PC-9 (cell line): ENCODE measurements around the gene BPIFB2. TPM values are rescaled to one million over a fixed set of nuclear protein-coding genes. Genes with fewer than 3 reads are reported as not detected.

Experiments
- BruUV-seq: library from RNA; stranded (reverse); fragments of 400-500 nt; replicated peaks from 2 replicates; lab custom pipeline; 2021; lab: Mats Ljungman, UMichigan
- CTCF ChIA-PET: fragments of 300-600 bp; sonication (Branson Sonifier 250); formaldehyde crosslinking; loops from one replicate; lab custom pipeline; 2022; ENCODE audit warnings: antibody characterized with exemption; lab: Charles Lee
- POLR2A ChIA-PET: fragments of 300-600 bp; sonication (Branson Sonifier 250); formaldehyde crosslinking; loops from one replicate; lab custom pipeline; 2022; ENCODE audit warnings: antibody characterized with exemption; ENCODE audit not compliant: unreplicated experiment; lab: Charles Lee
- DNase-seq, 2 experiments: peaks; one replicate each; pipeline versions ENCODE4 v3.0.0 to v3.0.0-alpha.2; 2015 to 2022; ENCODE audit warnings: mixed read lengths in 1 of 2
- H2AFZ ChIP-seq: fragments of 200-600 bp; sonication (generic); 2 replicates; pipeline ENCODE4 v1.8.1; 2017; ENCODE audit warnings: antibody characterized with exemption
- H3F3A ChIP-seq: fragments of 200-600 bp; sonication (generic); 2 replicates; pipeline ENCODE4 v1.8.1; 2017; ENCODE audit warnings: antibody characterized with exemption, mild to moderate bottlenecking, low read depth; ENCODE audit not compliant: insufficient read depth
- H3K27ac ChIP-seq: fragments of 200-600 bp; sonication (generic); 2 replicates; pipeline ENCODE4 v1.6.1; 2016; ENCODE audit warnings: mixed run types
- H3K27me3 ChIP-seq: fragments of 200-600 bp; sonication (generic); 2 replicates; pipeline ENCODE4 v1.6.1; 2016; ENCODE audit warnings: low read depth, mixed run types; ENCODE audit not compliant: insufficient read depth
- H3K36me3 ChIP-seq: fragments of 200-600 bp; sonication (generic); 2 replicates; pipeline ENCODE4 v1.6.1; 2016; ENCODE audit warnings: low read depth, mixed run types
- H3K4me1 ChIP-seq: fragments of 200-600 bp; sonication (generic); replicated peaks from 2 replicates; pipeline ENCODE4 v1.6.1; 2016; ENCODE audit warnings: mixed run types; ENCODE audit not compliant: insufficient read depth
- H3K4me2 ChIP-seq: fragments of 200-600 bp; sonication (generic); 2 replicates; pipeline ENCODE4 v1.6.1; 2017; ENCODE audit warnings: mixed run types
- H3K4me3 ChIP-seq: fragments of 200-600 bp; sonication (generic); 2 replicates; pipeline ENCODE4 v1.6.1; 2016; ENCODE audit warnings: mixed run types
- H3K79me2 ChIP-seq: fragments of 200-600 bp; sonication (generic); 2 replicates; pipeline ENCODE4 v1.6.1; 2017; ENCODE audit warnings: low read depth, mixed run types
- H3K9me2 ChIP-seq: fragments of 200-600 bp; sonication (generic); 2 replicates; pipeline ENCODE4 v1.8.1; 2017; ENCODE audit warnings: mild to moderate bottlenecking; ENCODE audit not compliant: insufficient read depth
- H3K9me3 ChIP-seq: fragments of 200-600 bp; sonication (generic); 2 replicates; pipeline ENCODE4 v1.8.1; 2016; ENCODE audit warnings: low read depth; ENCODE audit not compliant: insufficient read depth
- H4K20me1 ChIP-seq: fragments of 200-600 bp; sonication (generic); 2 replicates; pipeline ENCODE4 v1.8.1; 2017; ENCODE audit not compliant: insufficient read depth
- EZH2 ChIP-seq: fragments of 200-600 bp; sonication (generic); IDR thresholded peaks from 2 replicates; pipeline ENCODE4 v1.8.0; 2017; ENCODE audit warnings: antibody characterized with exemption, low read depth
- intact Hi-C: fragments of 100-400 bp; cut with micrococcal nuclease; formaldehyde crosslinking; loops from one replicate; pipeline ENCODE4 v1.10.0; 2022; ENCODE audit not compliant: unreplicated experiment
- total RNA-seq: library from RNA; stranded (reverse); gene quantifications from 2 replicates; pipeline ENCODE4 v1.2.3, GENCODE V29; 2021
- TF ChIP-seq, protein P1 (sequence below): fragments of 200-600 bp; sonication (generic); conservative IDR thresholded peaks from 2 replicates; pipeline ENCODE4 v1.6.1; 2017; ENCODE audit warnings: mixed run types, antibody characterized with exemption, mild to moderate bottlenecking, moderate library complexity

BPIFB2 gene
- total RNA-seq, 1 experiment from 2014 or later, result not detected

DNA sequence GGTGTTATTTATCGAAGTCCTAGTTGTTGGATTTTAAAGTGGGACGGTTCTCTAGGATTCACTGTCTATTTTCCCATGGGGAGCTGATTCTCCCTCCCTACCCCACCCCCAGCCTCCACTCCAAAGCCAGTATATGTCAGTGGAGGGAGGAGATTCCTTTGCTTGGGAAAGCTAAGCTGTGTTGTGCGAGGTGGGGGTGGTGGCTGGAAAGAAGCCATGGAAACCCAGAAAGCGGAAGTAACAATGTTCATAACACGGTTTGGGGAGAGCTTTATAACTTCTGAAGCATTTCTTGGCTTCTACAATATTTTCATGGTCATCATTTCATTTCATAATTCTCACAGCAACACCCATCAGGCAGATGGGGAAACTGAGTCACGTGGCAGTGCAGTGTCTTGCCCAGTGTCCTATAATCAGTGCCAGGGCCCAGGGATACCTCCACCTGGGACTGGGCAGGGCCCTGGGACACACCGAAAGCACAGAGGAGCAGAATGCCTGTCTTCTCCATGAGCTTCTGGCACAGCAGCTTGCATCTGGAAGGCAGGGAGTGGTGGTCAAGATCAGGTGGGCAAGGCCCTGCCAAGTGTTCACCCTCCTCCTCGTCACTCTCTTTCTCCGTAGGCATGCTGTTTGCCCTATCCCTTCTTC lies 7.8 kb upstream of the BPIFB2 start:
- Histone ChIP-seq H3K79me2 (no peaks in the 10 kb centered on the region), H3K27me3 (peaks cover 87% of the 10 kb centered on the region), H3K27ac (no peak overlapping the region), H2AFZ (no peak overlapping the region), H3F3A (no peaks in the 10 kb centered on the region), H3K9me2 (no peaks in the 10 kb centered on the region), H3K4me1 (no peaks in the 10 kb centered on the region), H3K4me3 (no peak overlapping the region), H3K36me3 (no peaks in the 10 kb centered on the region), H3K4me2 (no peak overlapping the region), H3K9me3 (no peaks in the 10 kb centered on the region; the same call in 1 of the 2 replicates), H4K20me1 (no peaks in the 10 kb centered on the region)
- BruUV-seq, result no TSS peak
- no peak for DNase-seq
- ChIA-PET CTCF (interaction anchor here (0.7 kb wide), 1 partner anchor 37 kb away, joined by 3 read pairs; no protein-coding TSS in a partner anchor), POLR2A (no interaction called here)
- intact Hi-C loops, result no loop called here
- TF ChIP-seq, protein P1, sequence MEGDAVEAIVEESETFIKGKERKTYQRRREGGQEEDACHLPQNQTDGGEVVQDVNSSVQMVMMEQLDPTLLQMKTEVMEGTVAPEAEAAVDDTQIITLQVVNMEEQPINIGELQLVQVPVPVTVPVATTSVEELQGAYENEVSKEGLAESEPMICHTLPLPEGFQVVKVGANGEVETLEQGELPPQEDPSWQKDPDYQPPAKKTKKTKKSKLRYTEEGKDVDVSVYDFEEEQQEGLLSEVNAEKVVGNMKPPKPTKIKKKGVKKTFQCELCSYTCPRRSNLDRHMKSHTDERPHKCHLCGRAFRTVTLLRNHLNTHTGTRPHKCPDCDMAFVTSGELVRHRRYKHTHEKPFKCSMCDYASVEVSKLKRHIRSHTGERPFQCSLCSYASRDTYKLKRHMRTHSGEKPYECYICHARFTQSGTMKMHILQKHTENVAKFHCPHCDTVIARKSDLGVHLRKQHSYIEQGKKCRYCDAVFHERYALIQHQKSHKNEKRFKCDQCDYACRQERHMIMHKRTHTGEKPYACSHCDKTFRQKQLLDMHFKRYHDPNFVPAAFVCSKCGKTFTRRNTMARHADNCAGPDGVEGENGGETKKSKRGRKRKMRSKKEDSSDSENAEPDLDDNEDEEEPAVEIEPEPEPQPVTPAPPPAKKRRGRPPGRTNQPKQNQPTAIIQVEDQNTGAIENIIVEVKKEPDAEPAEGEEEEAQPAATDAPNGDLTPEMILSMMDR, result no peak
- no peak for TF ChIP-seq EZH2

DNA sequence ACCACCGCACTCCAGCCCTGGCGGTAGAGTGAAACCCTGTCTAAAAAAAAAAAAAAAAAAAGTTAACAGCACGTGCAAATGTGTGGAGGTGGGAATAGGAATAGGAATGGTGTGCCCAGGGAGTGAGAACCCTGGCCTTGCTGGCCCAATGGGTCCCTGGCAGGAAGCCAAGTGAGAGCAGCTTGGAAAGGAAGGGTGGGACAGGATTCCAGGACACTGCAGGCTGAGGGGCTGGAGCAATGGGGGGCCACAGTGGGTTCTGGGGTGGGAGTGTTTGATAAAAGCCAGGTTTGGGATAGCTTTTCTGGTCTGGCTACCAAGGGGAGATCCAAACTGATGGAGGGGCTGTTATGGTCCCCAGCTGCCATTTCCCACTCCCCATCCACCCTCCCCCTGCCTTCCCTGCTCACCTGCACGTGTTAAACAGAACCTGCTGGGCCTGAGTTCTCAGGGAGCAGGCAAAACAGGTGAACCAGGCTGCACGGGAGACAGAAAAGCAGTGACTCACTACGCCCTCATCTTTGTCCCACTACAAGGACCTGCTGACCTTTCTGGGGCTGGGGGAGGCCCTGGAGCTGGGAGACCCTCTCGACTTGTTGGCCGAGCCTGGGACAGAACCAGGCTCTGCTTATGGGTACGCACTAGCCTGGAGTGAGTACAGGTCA lies 6.6 kb upstream of the BPIFB2 start:
- no peaks in the 10 kb centered on the region for H4K20me1 ChIP-seq
- intact Hi-C loops, result no loop called here
- H3K4me2 ChIP-seq, result no peak overlapping the region
- H3F3A ChIP-seq, result no peaks in the 10 kb centered on the region
- no peaks in the 10 kb centered on the region for H3K79me2 ChIP-seq
- H3K36me3 ChIP-seq, result no peaks in the 10 kb centered on the region
- BruUV-seq, result no TSS peak
- no peak overlapping the region for H3K27ac ChIP-seq
- H3K4me3 ChIP-seq, result no peak overlapping the region
- peaks cover 6% of the 10 kb centered on the region; the same call in 1 of the 2 replicates for H3K9me3 ChIP-seq
- H2AFZ ChIP-seq, result no peak overlapping the region
- no peaks in the 10 kb centered on the region for H3K4me1 ChIP-seq
- CTCF ChIA-PET, result no interaction called here
- DNase-seq, result no peak
- TF ChIP-seq, protein P1, result no peak
- no peak for TF ChIP-seq EZH2
- no peaks in the 10 kb centered on the region for H3K9me2 ChIP-seq
- peaks cover 85% of the 10 kb centered on the region for H3K27me3 ChIP-seq
- POLR2A ChIA-PET, result no interaction called here

DNA sequence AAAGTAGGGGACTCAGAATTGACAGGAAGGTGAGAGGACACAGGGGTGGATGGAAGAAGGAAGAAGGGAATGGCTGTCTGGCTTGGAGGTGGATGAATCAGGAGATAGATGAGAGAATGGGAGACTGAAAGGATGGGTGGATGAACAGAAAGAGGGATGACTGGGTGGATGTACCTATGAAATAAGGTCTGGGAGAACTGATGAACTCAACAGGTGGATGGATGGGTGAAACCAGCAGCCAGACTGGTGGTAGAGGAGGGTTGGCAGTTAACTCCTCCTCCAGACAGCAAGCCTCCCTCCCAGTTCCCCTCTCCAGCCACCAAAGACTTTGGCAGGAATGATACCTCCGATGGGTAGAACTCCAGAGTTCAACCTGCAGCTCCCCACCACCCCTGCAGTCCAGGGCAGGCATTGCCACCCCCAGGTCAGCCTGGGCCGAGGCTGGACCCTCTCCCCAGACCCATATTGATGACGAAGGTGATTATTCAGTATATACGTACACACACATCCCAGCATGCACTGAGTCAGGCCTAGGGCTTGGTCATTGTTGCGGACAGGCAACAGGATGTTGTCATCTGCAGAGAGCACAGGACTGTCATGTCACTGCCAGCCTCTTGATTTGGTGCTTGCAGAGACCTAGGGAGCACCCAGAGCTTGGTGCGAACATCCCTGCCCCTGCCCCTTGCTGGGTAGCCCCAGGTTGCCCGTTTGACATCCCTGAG lies 5.3 kb upstream of the BPIFB2 start:
- intact Hi-C loops, result no loop called here
- no TSS peak for BruUV-seq
- H3K4me1 ChIP-seq, result no peaks in the 10 kb centered on the region
- H3K4me3 ChIP-seq, result no peak overlapping the region
- DNase-seq, result no peak
- no peak overlapping the region for H3K4me2 ChIP-seq
- H3K27ac ChIP-seq, result no peak overlapping the region
- H3K9me3 ChIP-seq, result peaks cover 6% of the 10 kb centered on the region; the same call in 1 of the 2 replicates
- no peaks in the 10 kb centered on the region for H3K36me3 ChIP-seq
- H2AFZ ChIP-seq, result no peak overlapping the region
- H3K27me3 ChIP-seq, result peaks cover 85% of the 10 kb centered on the region
- H3K79me2 ChIP-seq, result no peaks in the 10 kb centered on the region
- ChIA-PET CTCF (no interaction called here), POLR2A (no interaction called here)
- H3K9me2 ChIP-seq, result no peaks in the 10 kb centered on the region
- no peaks in the 10 kb centered on the region for H4K20me1 ChIP-seq
- H3F3A ChIP-seq, result no peaks in the 10 kb centered on the region
- no peak for TF ChIP-seq EZH2
- TF ChIP-seq, protein P1, result no peak
